Bronchial epithelial cell (primary cell): ENCODE results near the gene CALD1. TPM values are rescaled to one million over a fixed set of nuclear protein-coding genes. Genes with fewer than 3 reads are reported as not detected.

Experiments
- DNase-seq: peaks from one replicate; pipeline ENCODE4 v3.0.0-alpha.2; 2010; ENCODE audit warnings: low read depth
- FAIRE-seq: peaks from 2 replicates; lab custom pipeline; 2011; peaks lifted over from hg19 to GRCh38; lab: Jason Lieb, UNC
- H3K27me3 ChIP-seq: 2 replicates; pipeline ENCODE4 v1.5.1; 2011; ENCODE audit warnings: low read length; ENCODE audit not compliant: control insufficient read depth, insufficient read depth
- H3K36me3 ChIP-seq: 2 replicates; pipeline ENCODE4 v1.5.1; 2011; ENCODE audit warnings: low read length; ENCODE audit not compliant: control insufficient read depth, insufficient read depth
- H3K4me3 ChIP-seq: 2 replicates; pipeline ENCODE4 v1.5.1; 2011; ENCODE audit warnings: mild to moderate bottlenecking, low read depth, low read length, control low read depth
- CTCF ChIP-seq: IDR thresholded peaks from 2 replicates; pipeline ENCODE4 v1.5.1; 2011; ENCODE audit warnings: mild to moderate bottlenecking, moderate library complexity, low read length, control low read depth, inconsistent platforms; ENCODE audit not compliant: insufficient read depth, severe bottlenecking
- total RNA-seq: library from RNA; depleted of rRNA; stranded (reverse); fragments of >200 nt; gene quantifications from 2 replicates; pipeline ENCODE4 v1.2.1, GENCODE V29; 2014

CALD1 gene
- total RNA-seq, 1 donor from 2014 or later: 71.3 TPM

GRCh38 chr7:134936893-134937510 lies 157.6 kb downstream of the CALD1 start:
- FAIRE-seq (no peak), DNase-seq (no peak)
- H3K27me3 ChIP-seq: no peaks in the 10 kb centered on the region
- no peak for TF ChIP-seq CTCF
- peaks cover 8% of the 10 kb centered on the region for H3K36me3 ChIP-seq
- no peak overlapping the region for H3K4me3 ChIP-seq

GRCh38 chr7:134938141-134938540 lies 158.7 kb downstream of the CALD1 start:
- no peak for FAIRE-seq
- no peak overlapping the region for H3K4me3 ChIP-seq
- peaks cover 6% of the 10 kb centered on the region for H3K36me3 ChIP-seq
- no peak for DNase-seq
- TF ChIP-seq CTCF: no peak
- H3K27me3 ChIP-seq: no peaks in the 10 kb centered on the region

- Histone ChIP-seq H3K36me3 (peaks cover 4% of the 10 kb centered on the region), H3K27me3 (no peaks in the 10 kb centered on the region), H3K4me3 (no peak overlapping the region)
- DNase-seq (no peak), FAIRE-seq (no peak)
- no peak for TF ChIP-seq CTCF
Measured at GRCh38 chr7:134939136-134939535, 159.7 kb downstream of the CALD1 start.

GRCh38 chr7:134940729-134941128 lies 161.3 kb downstream of the CALD1 start:
- Histone ChIP-seq H3K4me3 (no peak overlapping the region), H3K36me3 (peaks cover 1% of the 10 kb centered on the region), H3K27me3 (no peaks in the 10 kb centered on the region)
- no peak for FAIRE-seq
- DNase-seq: no peak
- no peak for TF ChIP-seq CTCF

GRCh38 chr7:134941185-134941900 lies 161.9 kb downstream of the CALD1 start:
- Histone ChIP-seq H3K4me3 (no peak overlapping the region), H3K36me3 (no peaks in the 10 kb centered on the region), H3K27me3 (no peaks in the 10 kb centered on the region)
- TF ChIP-seq CTCF: no peak
- FAIRE-seq (no peak), DNase-seq (peak; percentile 92)

GRCh38 chr7:134941952-134942351 lies 162.5 kb downstream of the CALD1 start:
- H3K27me3 ChIP-seq: no peaks in the 10 kb centered on the region
- H3K4me3 ChIP-seq: no peak overlapping the region
- H3K36me3 ChIP-seq: peaks cover 2% of the 10 kb centered on the region
- no peak for DNase-seq
- TF ChIP-seq CTCF: no peak
- no peak for FAIRE-seq
